Liver (tissue), 9 donors: ENCODE measurements around the gene CHRNE. TPM values are rescaled to one million over a fixed set of nuclear protein-coding genes. Genes with fewer than 3 reads are reported as not detected.
A peak's percentile ranks its signal among the peaks of the same experiment; 100 is the strongest.

ENCODE experiments used
- DNase-seq: peaks from one replicate; pipeline ENCODE4 v3.0.0-alpha.2; 2017; ENCODE audit warnings: low spot score
- H3K27ac ChIP-seq, 2 donors: one replicate each; pipeline ENCODE4 v1.7.0; 2013; ENCODE audit warnings: inconsistent platforms in 2 of 2, low read length in 2 of 2, control low read depth in 1 of 2, low read depth in 1 of 2, mild to moderate bottlenecking in 1 of 2
- H3K27me3 ChIP-seq, 4 donors: one replicate each; pipeline versions ENCODE4 v1.6.1 to v1.7.0; 2013; ENCODE audit warnings: low read length in 3 of 4, inconsistent platforms in 1 of 4, mild to moderate bottlenecking in 1 of 4, moderate library complexity in 1 of 4; ENCODE audit not compliant: control insufficient read depth in 4 of 4, insufficient read depth in 4 of 4
- H3K36me3 ChIP-seq, 4 donors: one replicate each; pipeline versions ENCODE4 v1.6.1 to v1.7.0; 2013; ENCODE audit warnings: low read length in 3 of 4, mild to moderate bottlenecking in 3 of 4, low read depth in 1 of 4, moderate library complexity in 1 of 4; ENCODE audit not compliant: control insufficient read depth in 4 of 4, insufficient read depth in 3 of 4
- H3K4me1 ChIP-seq, 4 donors: one replicate each; pipeline versions ENCODE4 v1.6.1 to v1.7.0; 2013; ENCODE audit warnings: low read length in 3 of 4, mild to moderate bottlenecking in 3 of 4, moderate library complexity in 1 of 4; ENCODE audit not compliant: control insufficient read depth in 4 of 4, insufficient read depth in 4 of 4
- H3K4me3 ChIP-seq, 3 donors: one replicate each; pipeline versions ENCODE4 v1.6.1 to v1.7.0; 2013; ENCODE audit warnings: low read length in 3 of 3, control low read depth in 1 of 3, low read depth in 1 of 3, mild to moderate bottlenecking in 1 of 3
- H3K9ac ChIP-seq, 2 donors: one replicate each; pipeline ENCODE4 v1.7.0; 2013; ENCODE audit warnings: low read length in 2 of 2, mild to moderate bottlenecking in 2 of 2, moderate library complexity in 2 of 2, control low read depth in 1 of 2, low read depth in 1 of 2
- H3K9me3 ChIP-seq, 4 donors: one replicate each; pipeline versions ENCODE4 v1.6.1 to v1.7.0; 2013; ENCODE audit warnings: low read length in 3 of 4; ENCODE audit not compliant: control insufficient read depth in 4 of 4
- EGR1 ChIP-seq, 2 donors: IDR thresholded peaks; 2 replicates each; pipeline ENCODE4 v1.6.1; 2016 to 2018; ENCODE audit warnings: antibody characterized with exemption in 2 of 2, low read depth in 2 of 2
- FOXA1 ChIP-seq: IDR thresholded peaks from 2 replicates; pipeline ENCODE4 v1.6.1; 2016; ENCODE audit warnings: antibody characterized with exemption
- FOXA2 ChIP-seq: IDR thresholded peaks from 2 replicates; pipeline ENCODE4 v1.6.1; 2016; ENCODE audit warnings: antibody characterized with exemption
- GABPA ChIP-seq, 2 donors: IDR thresholded peaks in 1 of 2; conservative IDR thresholded peaks in 1 of 2; 2 replicates each; pipeline ENCODE4 v1.6.1; 2016; ENCODE audit warnings: antibody characterized with exemption in 2 of 2, mild to moderate bottlenecking in 1 of 2, moderate library complexity in 1 of 2
- HNF4A ChIP-seq, 2 donors: conservative IDR thresholded peaks; 2 replicates each; pipeline ENCODE4 v1.6.1; 2016; ENCODE audit warnings: antibody characterized with exemption in 2 of 2, mild to moderate bottlenecking in 2 of 2
- HNF4G ChIP-seq: IDR thresholded peaks from 2 replicates; pipeline ENCODE4 v1.6.1; 2016; ENCODE audit warnings: antibody characterized with exemption
- JUND ChIP-seq, 2 donors: IDR thresholded peaks; 2 replicates each; pipeline ENCODE4 v1.6.1; 2016; ENCODE audit warnings: antibody characterized with exemption in 2 of 2
- RAD21 ChIP-seq, 2 donors: IDR thresholded peaks; 2 replicates each; pipeline ENCODE4 v1.6.1; 2016; ENCODE audit warnings: antibody characterized with exemption in 2 of 2, mild to moderate bottlenecking in 2 of 2
- SP1 ChIP-seq: IDR thresholded peaks from 2 replicates; pipeline ENCODE4 v1.6.1; 2018; ENCODE audit warnings: antibody characterized with exemption, mild to moderate bottlenecking
- TAF1 ChIP-seq: conservative IDR thresholded peaks from 2 replicates; pipeline ENCODE4 v1.6.1; 2016; ENCODE audit warnings: antibody characterized with exemption, mild to moderate bottlenecking
- YY1 ChIP-seq: IDR thresholded peaks from 2 replicates; pipeline ENCODE4 v1.6.1; 2016; ENCODE audit warnings: antibody characterized with exemption, mild to moderate bottlenecking
- WGBS: extraction: QIAGEN DNeasy Blood & Tissue Kit; methylation state at CpG from one replicate; pipeline ENCODE4 v1.1.7; 2013; 5-methylcytosine and 5-hydroxymethylcytosine counted together
- polyA plus RNA-seq, 2 donors: library from polyadenylated mRNA; stranded (reverse) in 1 of 2; unstranded in 1 of 2; fragments of 200-250 nt in 1 of 2; fragments of >200 nt in 1 of 2; fragmentation: Nextera tagmentation in 1 of 2; extraction: Ambion mirVana in 1 of 2; gene quantifications; one replicate each; pipeline versions ENCODE4 v1.2.1 to v1.2.3, GENCODE V29; 2013 to 2015
- total RNA-seq, 2 donors: library from RNA; depleted of rRNA; stranded (reverse); fragments of >200 nt; gene quantifications; one replicate each; pipeline ENCODE4 v1.2.3, GENCODE V29; 2014
- TF ChIP-seq, protein P1 (sequence below): IDR thresholded peaks from 2 replicates; pipeline ENCODE4 v1.6.1; 2016; ENCODE audit warnings: antibody characterized with exemption
- TF ChIP-seq, protein P2 (sequence below): fragments of 150-350 bp; IDR thresholded peaks from 2 replicates; pipeline ENCODE4 v1.5.1; 2017; ENCODE audit warnings: improper control_type of control experiment, low read depth, low read length; ENCODE audit not compliant: missing input control
- TF ChIP-seq, protein P3 (sequence below): IDR thresholded peaks from 2 replicates; pipeline ENCODE4 v1.6.1; 2016; ENCODE audit warnings: antibody characterized with exemption
- TF ChIP-seq, protein P4 (sequence below): IDR thresholded peaks from 2 replicates; pipeline ENCODE4 v1.6.1; 2016; ENCODE audit warnings: antibody characterized with exemption
- TF ChIP-seq, protein P5 (sequence below): IDR thresholded peaks from 2 replicates; pipeline ENCODE4 v1.6.1; 2016; ENCODE audit warnings: antibody characterized with exemption, mild to moderate bottlenecking
- donor health status: healthy.
- donor health status: healthy.
- donor health status: healthy.
- donor health status: healthy.
- donor health status: healthy.

The CHRNE gene
- total and polyA plus RNA-seq, 4 donors: 0.19 to 3.1 (median 0.65) TPM

DNA sequence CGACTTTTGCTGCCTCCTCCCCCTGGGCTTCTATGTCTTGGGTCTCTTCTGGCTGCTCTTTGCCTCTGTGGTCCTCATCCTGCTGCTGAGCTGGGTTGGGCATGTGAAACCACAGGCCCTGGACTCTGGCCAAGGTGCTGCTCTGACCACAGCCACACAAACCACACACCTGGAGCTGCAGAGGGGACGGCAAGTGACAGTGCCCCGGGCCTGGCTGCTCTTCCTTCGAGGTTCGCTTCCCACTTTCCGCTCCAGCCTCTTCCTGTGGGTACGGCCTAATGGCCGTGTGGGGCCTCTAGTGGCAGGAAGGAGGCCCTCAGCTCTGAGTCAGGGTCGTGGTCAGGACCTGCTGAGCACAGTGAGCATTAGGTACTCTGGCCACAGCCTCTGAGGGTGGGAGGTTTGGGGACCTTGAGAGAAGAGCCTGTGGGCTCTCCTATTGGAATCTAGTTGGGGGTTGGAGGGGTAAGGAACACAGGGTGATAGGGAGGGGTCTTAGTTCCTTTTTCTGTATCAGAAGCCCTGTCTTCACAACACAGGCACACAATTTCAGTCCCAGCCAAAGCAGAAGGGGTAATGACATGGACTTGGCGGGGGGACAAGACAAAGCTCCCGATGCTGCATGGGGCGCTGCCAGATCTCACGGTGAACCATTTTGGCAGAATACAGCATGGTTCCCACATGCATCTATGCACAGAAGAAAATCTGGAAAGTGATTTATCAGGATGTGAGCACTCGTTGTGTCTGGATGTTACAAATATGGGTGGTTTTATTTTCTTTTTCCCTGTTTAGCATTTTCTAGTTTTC, 31.5 kb upstream of the CHRNE start:
- 24% methylated on average over 14 of the region's 14 CpGs for WGBS
- no peaks in the 10 kb centered on the region for H3K9me3 ChIP-seq
- H3K36me3 ChIP-seq: peaks cover 1 to 15% (median 8%) of the 10 kb centered on the region in 4 donors
- H3K27ac ChIP-seq: peak overlapping the region in 1 of 2 donors; percentile 19
- no peak overlapping the region for H3K4me3 ChIP-seq
- no peaks in the 10 kb centered on the region for H3K27me3 ChIP-seq
- peaks cover 8 to 25% (median 18%) of the 10 kb centered on the region in 4 donors for H3K4me1 ChIP-seq
- no peak overlapping the region for H3K9ac ChIP-seq
- no peak for DNase-seq
- TF ChIP-seq RAD21 (IDR thresholded peaks at IDR 0.05) (peak; percentile 44 to 67), SP1 (no peak)

DNA sequence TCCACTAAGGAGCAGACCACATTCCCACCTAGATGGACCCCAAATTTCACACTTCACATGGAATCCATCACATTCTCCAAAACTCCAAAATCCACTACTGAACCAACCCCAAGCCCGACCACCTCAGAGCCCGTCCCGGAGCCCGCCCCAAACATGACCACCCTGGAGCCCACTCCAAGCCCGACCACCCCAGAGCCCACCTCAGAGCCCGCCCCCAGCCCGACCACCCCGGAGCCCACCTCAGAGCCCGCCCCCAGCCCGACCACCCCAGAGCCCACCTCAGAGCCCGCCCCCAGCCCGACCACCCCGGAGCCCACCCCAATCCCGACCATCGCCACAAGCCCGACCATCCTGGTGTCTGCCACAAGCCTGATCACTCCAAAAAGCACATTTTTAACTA, 30.7 kb upstream of the CHRNE start:
- Histone ChIP-seq H3K9me3 (no peaks in the 10 kb centered on the region), H3K27me3 (no peaks in the 10 kb centered on the region), H3K36me3 (peaks cover 1 to 15% (median 8%) of the 10 kb centered on the region in 4 donors), H3K9ac (no peak overlapping the region), H3K4me3 (no peak overlapping the region), H3K4me1 (peaks cover 3 to 17% (median 11%) of the 10 kb centered on the region in 4 donors), H3K27ac (no peak overlapping the region)
- TF ChIP-seq FOXA1 (no peak), FOXA2 (no peak), RAD21 (IDR thresholded peaks at IDR 0.05) (no peak)
- WGBS: 85% methylated on average over 16 of the region's 16 CpGs
- DNase-seq: no peak

DNA sequence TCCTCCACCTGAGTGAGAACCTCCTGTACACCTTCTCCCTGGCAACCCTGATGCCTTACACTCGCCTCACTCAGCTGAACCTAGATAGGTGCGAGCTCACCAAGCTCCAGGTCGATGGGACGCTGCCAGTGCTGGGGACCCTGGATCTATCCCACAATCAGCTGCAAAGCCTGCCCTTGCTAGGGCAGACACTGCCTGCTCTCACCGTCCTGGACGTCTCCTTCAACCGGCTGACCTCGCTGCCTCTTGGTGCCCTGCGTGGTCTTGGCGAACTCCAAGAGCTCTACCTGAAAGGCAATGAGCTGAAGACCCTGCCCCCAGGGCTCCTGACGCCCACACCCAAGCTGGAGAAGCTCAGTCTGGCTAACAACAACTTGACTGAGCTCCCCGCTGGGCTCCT, 29.9 kb upstream of the CHRNE start:
- no peak for DNase-seq
- 94% methylated on average over 12 of the region's 12 CpGs for WGBS

More for the DNA sequence above, 29.9 kb upstream of the CHRNE start:
- H3K9ac ChIP-seq: no peak overlapping the region
- peaks cover 0 to 11% (median 6%) of the 10 kb centered on the region in 4 donors for H3K4me1 ChIP-seq
- TF ChIP-seq FOXA1: no peak
- TF ChIP-seq, protein P1, sequence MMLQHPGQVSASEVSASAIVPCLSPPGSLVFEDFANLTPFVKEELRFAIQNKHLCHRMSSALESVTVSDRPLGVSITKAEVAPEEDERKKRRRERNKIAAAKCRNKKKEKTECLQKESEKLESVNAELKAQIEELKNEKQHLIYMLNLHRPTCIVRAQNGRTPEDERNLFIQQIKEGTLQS: no peak
- no peak for TF ChIP-seq YY1
- TF ChIP-seq, protein P2, sequence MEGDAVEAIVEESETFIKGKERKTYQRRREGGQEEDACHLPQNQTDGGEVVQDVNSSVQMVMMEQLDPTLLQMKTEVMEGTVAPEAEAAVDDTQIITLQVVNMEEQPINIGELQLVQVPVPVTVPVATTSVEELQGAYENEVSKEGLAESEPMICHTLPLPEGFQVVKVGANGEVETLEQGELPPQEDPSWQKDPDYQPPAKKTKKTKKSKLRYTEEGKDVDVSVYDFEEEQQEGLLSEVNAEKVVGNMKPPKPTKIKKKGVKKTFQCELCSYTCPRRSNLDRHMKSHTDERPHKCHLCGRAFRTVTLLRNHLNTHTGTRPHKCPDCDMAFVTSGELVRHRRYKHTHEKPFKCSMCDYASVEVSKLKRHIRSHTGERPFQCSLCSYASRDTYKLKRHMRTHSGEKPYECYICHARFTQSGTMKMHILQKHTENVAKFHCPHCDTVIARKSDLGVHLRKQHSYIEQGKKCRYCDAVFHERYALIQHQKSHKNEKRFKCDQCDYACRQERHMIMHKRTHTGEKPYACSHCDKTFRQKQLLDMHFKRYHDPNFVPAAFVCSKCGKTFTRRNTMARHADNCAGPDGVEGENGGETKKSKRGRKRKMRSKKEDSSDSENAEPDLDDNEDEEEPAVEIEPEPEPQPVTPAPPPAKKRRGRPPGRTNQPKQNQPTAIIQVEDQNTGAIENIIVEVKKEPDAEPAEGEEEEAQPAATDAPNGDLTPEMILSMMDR: no peak
- TF ChIP-seq, protein P3, sequence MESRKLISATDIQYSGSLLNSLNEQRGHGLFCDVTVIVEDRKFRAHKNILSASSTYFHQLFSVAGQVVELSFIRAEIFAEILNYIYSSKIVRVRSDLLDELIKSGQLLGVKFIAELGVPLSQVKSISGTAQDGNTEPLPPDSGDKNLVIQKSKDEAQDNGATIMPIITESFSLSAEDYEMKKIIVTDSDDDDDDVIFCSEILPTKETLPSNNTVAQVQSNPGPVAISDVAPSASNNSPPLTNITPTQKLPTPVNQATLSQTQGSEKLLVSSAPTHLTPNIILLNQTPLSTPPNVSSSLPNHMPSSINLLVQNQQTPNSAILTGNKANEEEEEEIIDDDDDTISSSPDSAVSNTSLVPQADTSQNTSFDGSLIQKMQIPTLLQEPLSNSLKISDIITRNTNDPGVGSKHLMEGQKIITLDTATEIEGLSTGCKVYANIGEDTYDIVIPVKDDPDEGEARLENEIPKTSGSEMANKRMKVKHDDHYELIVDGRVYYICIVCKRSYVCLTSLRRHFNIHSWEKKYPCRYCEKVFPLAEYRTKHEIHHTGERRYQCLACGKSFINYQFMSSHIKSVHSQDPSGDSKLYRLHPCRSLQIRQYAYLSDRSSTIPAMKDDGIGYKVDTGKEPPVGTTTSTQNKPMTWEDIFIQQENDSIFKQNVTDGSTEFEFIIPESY: no peak
- no peak for TF ChIP-seq HNF4A (conservative IDR thresholded peaks at IDR 0.05)
- TF ChIP-seq EGR1 (IDR thresholded peaks at IDR 0.05; ENCODE audit: low read depth in 2 of 2): no peak
- TF ChIP-seq SP1: no peak
- TF ChIP-seq, protein P4, sequence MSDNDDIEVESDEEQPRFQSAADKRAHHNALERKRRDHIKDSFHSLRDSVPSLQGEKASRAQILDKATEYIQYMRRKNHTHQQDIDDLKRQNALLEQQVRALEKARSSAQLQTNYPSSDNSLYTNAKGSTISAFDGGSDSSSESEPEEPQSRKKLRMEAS: no peak
- no peak for TF ChIP-seq HNF4G
- no peak for TF ChIP-seq TAF1
- TF ChIP-seq GABPA (IDR thresholded peaks at IDR 0.05 in 1 of 2, conservative IDR thresholded peaks at IDR 0.05 in 1 of 2): no peak
- no peak for TF ChIP-seq JUND (IDR thresholded peaks at IDR 0.05)
- TF ChIP-seq RAD21 (IDR thresholded peaks at IDR 0.05): no peak
- TF ChIP-seq, protein P5, sequence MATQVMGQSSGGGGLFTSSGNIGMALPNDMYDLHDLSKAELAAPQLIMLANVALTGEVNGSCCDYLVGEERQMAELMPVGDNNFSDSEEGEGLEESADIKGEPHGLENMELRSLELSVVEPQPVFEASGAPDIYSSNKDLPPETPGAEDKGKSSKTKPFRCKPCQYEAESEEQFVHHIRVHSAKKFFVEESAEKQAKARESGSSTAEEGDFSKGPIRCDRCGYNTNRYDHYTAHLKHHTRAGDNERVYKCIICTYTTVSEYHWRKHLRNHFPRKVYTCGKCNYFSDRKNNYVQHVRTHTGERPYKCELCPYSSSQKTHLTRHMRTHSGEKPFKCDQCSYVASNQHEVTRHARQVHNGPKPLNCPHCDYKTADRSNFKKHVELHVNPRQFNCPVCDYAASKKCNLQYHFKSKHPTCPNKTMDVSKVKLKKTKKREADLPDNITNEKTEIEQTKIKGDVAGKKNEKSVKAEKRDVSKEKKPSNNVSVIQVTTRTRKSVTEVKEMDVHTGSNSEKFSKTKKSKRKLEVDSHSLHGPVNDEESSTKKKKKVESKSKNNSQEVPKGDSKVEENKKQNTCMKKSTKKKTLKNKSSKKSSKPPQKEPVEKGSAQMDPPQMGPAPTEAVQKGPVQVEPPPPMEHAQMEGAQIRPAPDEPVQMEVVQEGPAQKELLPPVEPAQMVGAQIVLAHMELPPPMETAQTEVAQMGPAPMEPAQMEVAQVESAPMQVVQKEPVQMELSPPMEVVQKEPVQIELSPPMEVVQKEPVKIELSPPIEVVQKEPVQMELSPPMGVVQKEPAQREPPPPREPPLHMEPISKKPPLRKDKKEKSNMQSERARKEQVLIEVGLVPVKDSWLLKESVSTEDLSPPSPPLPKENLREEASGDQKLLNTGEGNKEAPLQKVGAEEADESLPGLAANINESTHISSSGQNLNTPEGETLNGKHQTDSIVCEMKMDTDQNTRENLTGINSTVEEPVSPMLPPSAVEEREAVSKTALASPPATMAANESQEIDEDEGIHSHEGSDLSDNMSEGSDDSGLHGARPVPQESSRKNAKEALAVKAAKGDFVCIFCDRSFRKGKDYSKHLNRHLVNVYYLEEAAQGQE: no peak
- H3K36me3 ChIP-seq: peaks cover 1 to 14% (median 6%) of the 10 kb centered on the region in 4 donors
- no peak overlapping the region for H3K4me3 ChIP-seq
- no peaks in the 10 kb centered on the region for H3K9me3 ChIP-seq
- no peaks in the 10 kb centered on the region for H3K27me3 ChIP-seq
- H3K27ac ChIP-seq: no peak overlapping the region
